LNCAP (cell line): ENCODE data around the gene TSPAN7.

ENCODE experiments used
- TF ChIP-seq, protein P1 (sequence below): fragments of 450-650 bp; IDR thresholded peaks from 2 replicates; pipeline ENCODE4 v1.5.1; 2017; ENCODE audit warnings: mild to moderate bottlenecking

TSPAN7 gene

DNA sequence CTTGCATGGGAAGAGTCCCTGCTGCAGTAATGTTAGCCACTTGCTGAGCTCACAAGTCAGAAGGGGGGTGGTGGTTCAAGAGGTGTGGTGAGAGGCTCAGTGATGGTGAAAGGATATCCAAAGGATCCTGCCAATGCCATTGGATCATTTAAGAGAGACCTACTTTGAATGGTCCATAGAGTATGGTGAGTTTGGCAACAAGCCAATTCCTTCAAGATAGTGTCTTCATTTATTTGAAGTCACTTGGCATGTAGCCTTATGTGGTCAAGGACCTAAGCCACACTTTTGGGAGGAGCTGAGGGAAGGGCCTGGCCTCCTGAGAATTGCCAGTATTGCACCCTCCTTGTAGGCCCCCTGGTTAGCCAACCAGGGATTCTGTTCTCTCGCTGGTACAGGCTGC lies 87.9 kb downstream of the TSPAN7 start:
- TF ChIP-seq, protein P1, sequence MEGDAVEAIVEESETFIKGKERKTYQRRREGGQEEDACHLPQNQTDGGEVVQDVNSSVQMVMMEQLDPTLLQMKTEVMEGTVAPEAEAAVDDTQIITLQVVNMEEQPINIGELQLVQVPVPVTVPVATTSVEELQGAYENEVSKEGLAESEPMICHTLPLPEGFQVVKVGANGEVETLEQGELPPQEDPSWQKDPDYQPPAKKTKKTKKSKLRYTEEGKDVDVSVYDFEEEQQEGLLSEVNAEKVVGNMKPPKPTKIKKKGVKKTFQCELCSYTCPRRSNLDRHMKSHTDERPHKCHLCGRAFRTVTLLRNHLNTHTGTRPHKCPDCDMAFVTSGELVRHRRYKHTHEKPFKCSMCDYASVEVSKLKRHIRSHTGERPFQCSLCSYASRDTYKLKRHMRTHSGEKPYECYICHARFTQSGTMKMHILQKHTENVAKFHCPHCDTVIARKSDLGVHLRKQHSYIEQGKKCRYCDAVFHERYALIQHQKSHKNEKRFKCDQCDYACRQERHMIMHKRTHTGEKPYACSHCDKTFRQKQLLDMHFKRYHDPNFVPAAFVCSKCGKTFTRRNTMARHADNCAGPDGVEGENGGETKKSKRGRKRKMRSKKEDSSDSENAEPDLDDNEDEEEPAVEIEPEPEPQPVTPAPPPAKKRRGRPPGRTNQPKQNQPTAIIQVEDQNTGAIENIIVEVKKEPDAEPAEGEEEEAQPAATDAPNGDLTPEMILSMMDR: no peak

DNA sequence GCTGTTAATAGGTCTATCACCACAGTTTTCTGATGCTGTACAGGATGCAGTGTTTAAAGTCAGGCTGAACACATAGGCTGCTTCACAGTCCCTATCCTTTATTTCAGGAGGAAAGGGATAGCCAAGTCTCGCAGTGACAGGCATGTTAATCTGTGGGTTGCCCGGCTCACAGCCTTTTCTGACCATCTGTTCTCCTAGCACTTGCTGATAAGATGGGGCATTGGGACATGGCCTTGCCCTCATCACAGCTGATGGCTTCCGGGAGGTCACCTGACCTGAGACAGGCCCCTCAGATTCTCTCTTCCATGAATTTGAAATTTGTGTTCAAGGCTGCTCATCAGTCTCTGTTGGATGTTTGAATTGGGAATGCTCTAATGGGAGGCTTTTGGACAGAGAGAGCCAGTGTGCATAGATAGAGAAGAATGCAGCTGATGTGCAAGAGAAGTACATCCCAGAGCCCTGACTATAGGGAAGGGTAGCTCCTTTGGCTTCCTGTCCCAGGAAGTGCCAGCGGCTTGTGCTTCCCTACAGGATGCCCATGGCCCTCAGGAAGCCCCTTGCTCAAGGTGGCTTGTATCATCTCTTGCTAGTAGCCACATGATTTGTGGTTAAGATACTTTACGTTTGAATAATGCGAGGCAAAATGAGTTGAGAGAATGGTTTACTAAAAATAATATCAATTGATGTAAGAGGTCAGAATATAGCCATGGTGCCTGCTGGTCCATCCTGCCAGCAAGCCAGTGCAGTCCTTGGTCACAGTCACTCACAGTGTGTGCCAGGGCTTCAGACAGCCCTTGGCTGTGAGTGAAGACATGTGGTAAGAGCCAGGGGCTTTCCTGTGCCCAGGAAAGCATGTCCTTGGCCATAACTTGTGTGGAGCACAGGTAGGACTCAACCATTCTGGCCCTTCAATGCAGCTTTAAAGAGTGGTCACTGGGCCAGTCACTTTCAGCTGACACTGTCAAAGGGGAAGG lies 88.6 kb downstream of the TSPAN7 start:
- TF ChIP-seq, protein P1: no peak

GRCh38 chrX:38651625-38652601 lies 90.6 kb downstream of the TSPAN7 start:
- TF ChIP-seq, protein P1: no peak

DNA sequence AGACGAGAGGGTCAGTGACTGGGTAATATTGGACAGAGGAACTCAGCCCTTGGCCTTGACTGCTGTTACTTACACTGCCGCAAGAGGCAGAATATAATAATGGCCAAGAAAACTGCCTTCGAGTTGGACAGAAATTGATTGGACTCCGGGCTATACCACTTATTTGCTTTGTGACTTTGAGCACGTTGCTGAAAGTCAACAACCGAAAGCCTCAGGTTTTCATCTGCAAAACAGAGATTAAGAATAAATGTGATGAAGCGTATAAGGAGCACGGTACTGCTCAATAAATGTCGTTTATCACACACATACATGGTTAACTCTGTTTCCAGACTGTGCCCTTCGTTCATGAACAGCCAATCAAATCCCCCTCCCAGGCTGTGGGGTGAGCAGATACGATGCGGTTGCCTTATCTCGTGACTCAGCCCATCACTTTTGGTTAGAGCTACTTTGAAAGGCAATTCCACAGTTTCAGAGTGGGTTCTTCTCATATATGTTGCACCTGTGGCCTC lies 91.6 kb downstream of the TSPAN7 start:
- TF ChIP-seq, protein P1: no peak

DNA sequence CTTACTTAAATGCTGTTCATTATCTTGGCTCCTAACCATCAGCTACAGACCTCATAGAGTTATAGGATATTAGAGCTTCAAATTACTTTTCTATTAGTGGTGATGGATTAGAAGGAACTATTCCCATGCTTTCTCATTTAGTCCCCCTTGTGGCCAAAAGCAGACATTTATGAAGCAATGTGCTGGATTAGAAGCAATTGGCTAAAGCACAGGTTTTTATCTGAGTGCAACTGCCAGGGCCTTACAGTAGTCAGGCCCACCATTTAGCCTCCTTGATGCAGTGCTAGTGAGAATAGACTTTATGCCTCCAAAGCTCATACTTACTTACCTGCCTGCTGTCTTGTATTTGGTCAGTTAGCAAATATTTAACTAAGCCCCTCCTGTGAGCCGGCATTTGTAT lies 93.0 kb downstream of the TSPAN7 start:
- TF ChIP-seq, protein P1: peak; percentile 42; the same call in 1 of the 2 replicates

- TF ChIP-seq, protein P1: no peak
Measured at GRCh38 chrX:38656350-38656915, 95.1 kb downstream of the TSPAN7 start.

- TF ChIP-seq, protein P1: no peak
Measured at GRCh38 chrX:38657562-38657961, 96.2 kb downstream of the TSPAN7 start.
